Endothelial cell of hepatic sinusoid (primary cell): ENCODE measurements around the gene SMG1.
"Not testable (repeated sequence)": the region's sequence is repeated elsewhere in the genome, so short reads cannot be mapped to it uniquely, and the experiment has no call there.

ENCODE experiments used
- in situ Hi-C: cut with HindIII; loops from 2 replicates; pipeline ENCODE4 v1.10.0; 2017; ENCODE audit warnings: low sequenced_read_pairs

The SMG1 gene

GRCh38 chr16:18772171-18772570, 154.0 kb downstream of the SMG1 start:
- in situ Hi-C loops: not testable (repeated sequence)

GRCh38 chr16:18770336-18770962, 155.8 kb downstream of the SMG1 start:
- in situ Hi-C loops: not testable (repeated sequence)

- in situ Hi-C loops: not testable (repeated sequence)
These were observed 159.0 kb downstream of the SMG1 start for GRCh38 chr16:18767217-18767616.

- in situ Hi-C loops: not testable (repeated sequence)
These were observed 163.5 kb downstream of the SMG1 start for GRCh38 chr16:18762713-18763112.

GRCh38 chr16:18759598-18760520, 166.3 kb downstream of the SMG1 start:
- in situ Hi-C loops: not testable (repeated sequence)

GRCh38 chr16:18757960-18758660, 168.1 kb downstream of the SMG1 start:
- in situ Hi-C loops: not testable (repeated sequence)

- in situ Hi-C loops: not testable (repeated sequence)
These were observed 169.6 kb downstream of the SMG1 start for GRCh38 chr16:18756639-18757038.
